ENCODE measurements around the gene CA5A. TPM values are rescaled to one million over a fixed set of nuclear protein-coding genes. Genes with fewer than 3 reads are reported as not detected.

Gene CA5A
- total and polyA plus RNA-seq, 2 of the 13 experiments (the other 11 are each of a cell fraction or from before 2014, with no cell fraction given): 66.8 to 106 TPM

DNA sequence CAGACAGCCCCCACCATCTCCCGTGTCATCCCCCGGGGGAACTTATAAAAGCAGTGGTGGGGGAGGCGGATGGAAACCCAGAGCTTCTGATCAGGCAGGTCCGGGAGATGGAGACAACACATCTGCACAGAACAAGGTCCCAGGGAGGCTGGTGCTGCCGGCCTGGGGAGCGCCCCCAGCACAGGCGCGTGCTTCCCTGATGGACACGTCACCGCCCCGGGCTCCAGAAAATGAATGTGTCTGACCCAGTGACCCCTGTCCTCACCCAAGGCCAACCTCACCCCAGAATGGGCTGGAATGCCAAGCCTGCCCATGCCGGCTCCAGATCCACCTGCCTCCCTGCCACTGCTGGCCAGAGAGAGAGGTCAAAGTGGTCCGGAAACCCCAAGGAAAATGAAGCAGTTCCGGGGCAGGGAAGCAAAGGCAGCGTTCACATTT, 79.5 kb downstream of the CA5A start (continued):
- TF ChIP-seq SP1 (IDR thresholded peaks at IDR 0.05) (no peak), SP1 (CRISPR knock-in tag; IDR thresholded peaks at IDR 0.05) (no peak), ZNF230 (CRISPR knock-in tag; IDR thresholded peaks at IDR 0.05) (no peak), STAG1 (CRISPR knock-in tag; IDR thresholded peaks at IDR 0.05) (no peak), ARNTL (CRISPR knock-in tag; IDR thresholded peaks at IDR 0.05) (no peak), DBP (CRISPR knock-in tag; IDR thresholded peaks at IDR 0.05; ENCODE audit: not compliant biosample characterization) (no peak), KAT2B (IDR thresholded peaks at IDR 0.05; ENCODE audit: borderline replicate concordance, low read depth, low read length) (no peak), KLF12 (CRISPR knock-in tag; IDR thresholded peaks at IDR 0.05; ENCODE audit: borderline replicate concordance) (0 out of 2 replicates have a peak, but pooled peaks have one; percentile 7), ZNF558 (CRISPR knock-in tag; IDR thresholded peaks at IDR 0.05; ENCODE audit: borderline replicate concordance) (no peak), POLR2AphosphoS2 (IDR thresholded peaks at IDR 0.05; ENCODE audit: low read depth, low read length) (no peak), RNF219 (CRISPR knock-in tag; IDR thresholded peaks at IDR 0.05) (no peak), THRA (CRISPR knock-in tag; IDR thresholded peaks at IDR 0.05; ENCODE audit: borderline replicate concordance) (peak; percentile 97; the same call in 1 of the 2 replicates), ZFP37 (CRISPR knock-in tag; IDR thresholded peaks at IDR 0.05; ENCODE audit: borderline replicate concordance) (no peak), TOE1 (CRISPR knock-in tag; IDR thresholded peaks at IDR 0.05) (no peak), ZNF749 (CRISPR knock-in tag; IDR thresholded peaks at IDR 0.05; ENCODE audit: borderline replicate concordance) (no peak), ONECUT2 (CRISPR knock-in tag; IDR thresholded peaks at IDR 0.05) (no peak), ZNF83 (CRISPR knock-in tag; IDR thresholded peaks at IDR 0.05; ENCODE audit: borderline replicate concordance) (no peak), MIER3 (CRISPR knock-in tag; IDR thresholded peaks at IDR 0.05; ENCODE audit: borderline replicate concordance) (0 out of 2 replicates have a peak, but pooled peaks have one; percentile 5), BRCA1 (CRISPR knock-in tag; IDR thresholded peaks at IDR 0.05) (no peak), ZNF484 (CRISPR knock-in tag; IDR thresholded peaks at IDR 0.05; ENCODE audit: borderline replicate concordance, low read depth) (no peak), ZEB1 (IDR thresholded peaks at IDR 0.05; ENCODE audit: insufficient replicate concordance, low read depth) (no peak), ZNF256 (CRISPR knock-in tag; conservative IDR thresholded peaks at IDR 0.05) (no peak)
- TF ChIP-seq, protein P1, sequence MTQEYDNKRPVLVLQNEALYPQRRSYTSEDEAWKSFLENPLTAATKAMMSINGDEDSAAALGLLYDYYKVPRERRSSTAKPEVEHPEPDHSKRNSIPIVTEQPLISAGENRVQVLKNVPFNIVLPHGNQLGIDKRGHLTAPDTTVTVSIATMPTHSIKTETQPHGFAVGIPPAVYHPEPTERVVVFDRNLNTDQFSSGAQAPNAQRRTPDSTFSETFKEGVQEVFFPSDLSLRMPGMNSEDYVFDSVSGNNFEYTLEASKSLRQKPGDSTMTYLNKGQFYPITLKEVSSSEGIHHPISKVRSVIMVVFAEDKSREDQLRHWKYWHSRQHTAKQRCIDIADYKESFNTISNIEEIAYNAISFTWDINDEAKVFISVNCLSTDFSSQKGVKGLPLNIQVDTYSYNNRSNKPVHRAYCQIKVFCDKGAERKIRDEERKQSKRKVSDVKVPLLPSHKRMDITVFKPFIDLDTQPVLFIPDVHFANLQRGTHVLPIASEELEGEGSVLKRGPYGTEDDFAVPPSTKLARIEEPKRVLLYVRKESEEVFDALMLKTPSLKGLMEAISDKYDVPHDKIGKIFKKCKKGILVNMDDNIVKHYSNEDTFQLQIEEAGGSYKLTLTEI (CRISPR knock-in tag; conservative IDR thresholded peaks at IDR 0.05): no peak
- TF ChIP-seq, protein P2, sequence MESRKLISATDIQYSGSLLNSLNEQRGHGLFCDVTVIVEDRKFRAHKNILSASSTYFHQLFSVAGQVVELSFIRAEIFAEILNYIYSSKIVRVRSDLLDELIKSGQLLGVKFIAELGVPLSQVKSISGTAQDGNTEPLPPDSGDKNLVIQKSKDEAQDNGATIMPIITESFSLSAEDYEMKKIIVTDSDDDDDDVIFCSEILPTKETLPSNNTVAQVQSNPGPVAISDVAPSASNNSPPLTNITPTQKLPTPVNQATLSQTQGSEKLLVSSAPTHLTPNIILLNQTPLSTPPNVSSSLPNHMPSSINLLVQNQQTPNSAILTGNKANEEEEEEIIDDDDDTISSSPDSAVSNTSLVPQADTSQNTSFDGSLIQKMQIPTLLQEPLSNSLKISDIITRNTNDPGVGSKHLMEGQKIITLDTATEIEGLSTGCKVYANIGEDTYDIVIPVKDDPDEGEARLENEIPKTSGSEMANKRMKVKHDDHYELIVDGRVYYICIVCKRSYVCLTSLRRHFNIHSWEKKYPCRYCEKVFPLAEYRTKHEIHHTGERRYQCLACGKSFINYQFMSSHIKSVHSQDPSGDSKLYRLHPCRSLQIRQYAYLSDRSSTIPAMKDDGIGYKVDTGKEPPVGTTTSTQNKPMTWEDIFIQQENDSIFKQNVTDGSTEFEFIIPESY (CRISPR knock-in tag; IDR thresholded peaks at IDR 0.05): no peak
